Stimulated activated CD8-positive, alpha-beta memory T cell treated with anti-CD3 and anti-CD28 coated beads, Interleukin-15, amount 100 ng/mL, for 24 hours (primary cell): ENCODE data around the gene ZNF420.

Experiments used
- DNase-seq: peaks from one replicate; pipeline ENCODE4 v3.0.0-alpha.2; 2020; ENCODE audit warnings: low read depth

ZNF420 gene

DNA sequence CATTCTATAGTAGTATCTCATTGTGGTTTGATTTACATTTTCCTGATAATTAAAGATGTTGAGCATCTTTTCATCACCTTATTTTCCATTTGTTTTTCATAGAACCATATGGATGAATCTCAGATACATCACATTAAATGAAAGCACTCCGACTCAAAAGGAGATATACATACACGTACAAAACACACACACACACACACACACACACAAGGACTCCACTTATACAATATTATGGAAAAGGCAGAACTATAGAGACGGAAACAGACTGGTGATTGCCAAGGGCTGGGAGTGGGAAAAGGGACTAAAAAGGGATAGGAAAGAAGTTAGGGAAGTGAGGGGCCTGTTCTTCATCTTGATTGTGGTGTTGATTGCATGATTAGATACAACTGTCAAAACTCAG is 70.0 kb downstream of the ZNF420 start:
- no peak for DNase-seq

DNA sequence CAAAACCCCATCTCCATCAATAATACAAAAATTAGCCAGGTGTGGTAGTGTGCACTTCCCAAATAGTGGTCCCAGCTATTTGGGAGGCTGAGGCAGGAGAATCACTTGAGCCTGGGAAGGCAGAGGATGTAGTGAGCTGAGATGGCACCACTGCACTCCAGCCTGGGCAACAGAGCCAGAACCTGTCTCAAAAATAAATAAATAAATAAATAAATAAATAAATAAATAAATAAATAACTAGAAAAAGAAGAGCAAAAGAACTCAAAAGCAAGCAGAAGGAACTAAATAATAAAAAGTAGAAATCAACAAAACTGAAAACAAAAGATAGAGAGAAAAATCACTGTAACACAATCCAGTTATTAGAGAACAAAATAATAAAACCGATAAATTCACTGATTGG is 81.9 kb downstream of the ZNF420 start:
- DNase-seq, result no peak

DNA sequence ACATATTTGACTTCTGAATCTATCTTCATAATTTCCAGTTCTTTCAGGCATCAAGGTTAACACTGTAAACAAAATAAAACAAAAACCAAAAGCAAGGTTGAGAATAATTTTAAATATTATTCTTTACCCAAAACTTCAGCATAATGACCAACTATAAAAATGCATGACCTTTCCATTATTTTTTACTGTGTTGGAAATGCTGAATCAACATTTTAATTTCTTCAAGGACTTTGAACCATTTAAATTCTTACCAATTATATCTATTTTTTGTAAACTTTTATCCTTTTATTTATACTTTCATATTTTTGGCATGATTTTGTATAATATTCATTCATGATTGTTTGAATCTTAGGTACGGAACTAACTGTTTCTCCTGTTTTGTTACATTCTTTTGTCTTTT is 87.4 kb downstream of the ZNF420 start:
- DNase-seq, result no peak

DNA sequence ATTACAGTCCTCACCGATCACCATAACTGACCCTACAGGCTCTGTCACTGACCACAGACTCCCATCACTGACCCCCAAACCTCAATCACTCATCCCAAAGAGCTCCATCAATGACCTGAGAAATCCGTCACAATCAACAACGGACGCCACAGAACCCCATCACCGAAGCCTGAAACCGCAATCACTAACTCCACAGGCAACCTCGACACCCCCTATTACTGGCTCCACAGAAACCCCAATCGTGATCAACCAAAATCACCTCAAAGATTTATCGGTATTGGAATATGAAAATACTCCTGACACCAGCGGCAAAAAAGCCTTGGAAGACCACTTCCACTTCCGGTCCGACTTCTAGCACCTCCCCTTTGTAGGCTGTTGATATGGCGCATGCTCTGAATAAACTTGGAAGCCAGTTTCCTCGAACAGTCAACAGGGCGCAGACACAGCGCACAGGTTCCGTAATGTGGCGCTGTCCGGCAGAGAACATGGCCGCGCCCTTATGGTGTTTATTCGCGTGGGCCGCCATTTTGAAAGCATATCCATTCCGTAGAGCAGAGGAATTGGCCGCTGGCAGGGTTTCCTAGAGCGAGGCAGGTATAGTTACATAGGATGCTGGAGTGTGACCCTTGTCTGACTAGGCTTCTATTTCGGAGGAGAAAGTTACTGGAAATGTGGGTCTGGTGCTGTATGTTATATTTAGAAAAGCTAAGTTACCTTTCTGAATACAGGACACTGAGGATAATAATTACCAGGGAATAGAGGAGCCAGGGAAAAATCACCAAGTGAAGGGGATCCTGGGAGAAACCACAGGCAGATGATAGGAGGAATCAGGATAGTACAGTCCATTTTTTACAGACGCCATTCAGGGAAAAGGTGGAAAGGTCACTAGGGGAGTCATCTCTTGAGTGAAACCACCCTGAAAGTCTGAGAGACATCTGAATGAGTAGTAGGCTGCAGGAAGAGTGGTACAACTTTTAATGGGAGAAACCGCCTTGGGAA is 94.4 kb downstream of the ZNF420 start, which contains the start of gene ZNF585A:
ZNF585A (minus strand) TSS at position 328 of the 999 bp plus-strand sequence. CDS start 2,785 bp downstream, outside the sequence.
- DNase-seq, result peak; percentile 65
